COLO668 (cell line): Measurements from ENCODE around the gene KYNU.
"Not testable (repeated sequence)": the region's sequence is repeated elsewhere in the genome, so short reads cannot be mapped to it uniquely, and the experiment has no call there.

Experiments
- DNase-seq: peaks from one replicate; lab custom pipeline; 2025; ENCODE audit not compliant: unreplicated experiment; lab: John Stamatoyannopoulos, UW

The KYNU gene

DNA sequence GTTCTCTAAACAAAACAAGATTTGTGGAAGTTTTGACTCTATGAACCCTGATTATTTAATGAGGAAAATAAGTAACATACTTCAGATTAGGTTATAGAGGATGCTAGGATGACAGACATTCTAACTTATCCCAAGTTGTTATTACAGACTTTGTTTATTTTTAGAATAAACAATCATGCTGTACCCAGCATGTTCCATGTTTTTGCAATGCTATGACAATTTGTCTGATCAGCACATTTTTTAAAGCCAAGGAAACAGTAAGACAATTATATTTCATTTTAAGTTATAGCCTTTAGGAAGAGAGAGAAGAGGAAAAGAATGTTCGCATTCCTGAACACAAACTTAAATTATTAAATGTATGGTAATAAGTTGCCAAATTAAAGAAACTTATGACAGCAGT lies 119.8 kb downstream of the KYNU start:
- no peak for DNase-seq

DNA sequence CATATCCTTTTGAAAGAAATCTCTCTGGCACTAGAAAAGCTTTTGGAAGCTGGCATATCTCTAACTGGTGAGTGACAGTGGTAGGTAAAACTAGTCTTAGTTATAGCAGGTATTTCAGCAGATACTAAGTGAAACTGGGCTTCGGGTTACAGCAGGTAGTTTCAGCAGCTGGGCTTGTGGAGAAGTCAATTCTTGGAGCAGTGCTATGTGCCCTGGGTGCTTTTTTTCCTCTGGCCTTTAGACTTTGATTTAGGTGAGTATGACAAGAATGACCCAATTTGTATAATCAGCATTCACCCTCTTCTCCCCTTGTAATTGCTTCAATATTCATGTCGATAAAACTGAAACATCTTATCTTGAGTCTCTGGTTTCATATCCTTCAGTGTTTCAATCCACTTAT lies 123.1 kb downstream of the KYNU start:
- DNase-seq, result no peak

DNA sequence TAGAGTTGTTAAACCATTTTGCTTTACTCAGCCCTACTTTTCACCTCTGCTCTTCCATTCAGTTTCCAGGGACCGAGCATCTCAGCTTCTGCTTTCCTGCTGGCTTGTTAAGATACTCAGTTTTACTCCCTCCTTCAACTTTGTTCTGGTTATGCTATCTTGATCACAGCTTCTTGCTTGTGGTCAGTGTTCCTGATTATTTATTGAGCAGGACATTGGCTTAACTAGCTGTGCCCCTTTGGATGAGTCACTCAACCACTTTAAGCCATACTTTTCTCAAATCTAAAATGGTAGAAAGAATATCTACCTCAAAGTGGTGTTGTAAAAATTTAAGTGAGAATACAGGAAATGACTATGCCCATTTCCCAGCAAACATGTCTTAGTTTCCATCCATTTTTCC lies 124.0 kb downstream of the KYNU start:
- no peak for DNase-seq

DNA sequence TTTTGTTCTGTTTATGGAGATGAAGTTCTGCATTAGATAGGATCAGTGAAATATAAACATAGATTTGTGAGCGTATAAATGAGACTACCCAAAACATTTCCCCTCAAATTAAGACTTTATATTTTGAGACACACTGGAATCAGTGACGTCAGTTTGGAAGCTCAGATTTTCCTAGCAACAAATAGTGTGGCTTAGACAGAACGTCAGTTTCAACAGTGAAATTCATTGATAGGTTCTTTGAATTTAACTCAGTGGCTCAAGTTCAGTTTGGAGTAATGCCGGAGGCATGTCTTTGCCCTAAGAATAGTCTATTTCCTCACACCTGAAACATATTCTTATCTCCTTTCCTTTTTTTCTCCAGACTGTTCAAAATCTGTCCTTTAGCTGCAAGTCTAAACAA lies 138.2 kb downstream of the KYNU start:
- DNase-seq, result no peak

DNA sequence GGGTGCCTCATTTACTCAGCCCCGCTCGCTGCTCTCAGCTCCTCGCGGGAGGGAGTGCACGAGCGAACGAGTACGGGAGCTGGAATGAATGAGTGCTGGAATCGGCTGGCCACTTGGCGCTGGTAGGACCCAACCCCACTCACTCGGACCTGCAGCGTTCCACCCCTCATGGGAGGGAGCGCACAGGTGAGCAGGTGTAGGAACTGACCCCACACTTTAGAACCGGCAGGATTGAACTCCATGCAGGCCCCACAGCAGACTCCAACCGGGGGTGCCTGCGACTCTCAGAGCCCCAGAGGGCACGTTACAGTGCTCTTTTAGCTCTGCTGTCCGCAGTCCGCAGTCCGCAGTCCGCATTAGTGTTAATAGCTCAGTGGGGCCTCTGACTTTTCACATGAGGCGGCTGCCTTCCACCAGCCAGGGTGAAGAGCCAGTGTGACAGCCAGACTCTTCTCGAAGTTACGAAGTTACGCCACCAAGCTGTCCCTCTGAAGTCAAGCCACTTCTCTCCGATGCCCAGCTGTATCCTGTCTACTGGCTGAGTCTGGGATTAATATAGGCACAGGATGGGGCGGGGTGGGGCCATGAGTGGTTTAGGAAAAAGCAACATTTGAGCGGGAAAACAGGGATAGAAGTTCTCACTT lies 149.1 kb downstream of the KYNU start:
- DNase-seq, result no peak

DNA sequence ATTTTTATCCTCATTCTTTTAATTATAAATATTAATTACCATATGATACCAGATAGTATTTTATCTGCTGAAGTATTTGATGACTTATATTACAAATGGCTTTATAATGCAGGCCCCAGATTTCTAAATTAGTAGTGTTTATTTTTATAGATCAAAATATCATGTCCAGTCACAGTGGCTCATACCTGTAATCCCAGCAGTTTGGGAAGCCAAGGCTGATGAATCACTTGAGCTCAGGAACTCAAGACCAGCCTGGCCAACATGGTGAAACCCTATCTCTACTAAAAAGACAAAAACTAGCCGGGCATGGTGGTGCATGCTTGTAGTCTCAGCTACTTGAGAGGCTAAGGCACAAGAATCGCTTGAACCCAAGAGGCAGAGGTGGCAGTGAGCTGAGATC lies 151.7 kb downstream of the KYNU start:
- no peak for DNase-seq

DNA sequence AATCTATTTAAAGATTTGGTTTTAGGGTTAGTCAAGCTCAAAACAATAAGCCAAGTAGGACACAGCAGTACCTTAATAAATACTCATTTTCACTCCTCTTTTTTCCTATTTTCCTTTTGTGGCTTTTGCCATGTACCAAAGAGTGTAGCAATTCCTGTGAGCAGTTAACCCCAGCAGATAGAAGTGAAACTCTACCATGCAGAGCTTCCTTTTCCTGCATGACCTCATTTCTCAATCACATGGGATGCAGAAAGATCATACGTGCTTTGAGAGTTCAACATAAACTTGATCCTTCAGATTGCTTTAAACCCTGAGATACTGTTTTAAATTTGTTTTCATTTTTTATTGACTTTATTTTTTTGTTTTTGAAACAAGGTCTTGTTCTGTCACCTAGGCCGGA lies 152.7 kb downstream of the KYNU start:
- no peak for DNase-seq

DNA sequence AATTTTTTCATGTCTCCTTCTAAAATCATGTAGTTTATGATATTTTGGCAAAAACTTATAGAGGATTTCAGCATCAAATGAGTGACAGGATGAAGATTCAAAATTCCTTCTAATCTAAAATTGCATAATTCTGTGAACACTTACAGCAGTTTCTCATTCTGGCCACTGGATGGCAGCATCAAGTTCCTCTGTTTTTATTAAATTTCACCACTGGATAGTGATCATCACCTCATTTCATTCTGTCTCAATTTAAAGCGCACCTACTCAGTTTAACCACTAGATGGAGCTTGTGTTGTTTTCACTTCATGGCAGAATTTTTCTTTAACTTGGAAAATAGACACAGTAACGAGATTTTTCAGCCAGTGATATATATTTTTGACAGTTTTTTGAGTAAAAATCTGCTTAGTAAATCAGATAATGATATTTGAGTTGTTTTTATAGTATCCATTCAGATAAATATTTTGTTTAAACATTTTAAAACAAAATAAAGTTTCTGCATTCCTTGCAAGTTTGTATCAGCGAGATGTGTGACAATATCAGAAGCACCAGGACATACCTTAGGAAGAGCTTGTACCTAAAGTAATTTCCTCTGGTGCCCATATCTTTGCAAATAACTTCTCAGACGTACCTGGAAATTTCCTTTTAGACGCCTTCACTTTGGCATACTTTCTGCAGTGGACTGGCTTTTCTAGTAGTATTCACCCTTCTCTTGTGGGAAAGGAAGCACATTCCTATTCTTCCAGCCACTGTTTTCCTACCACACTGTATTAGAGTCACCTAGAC lies 157.0 kb downstream of the KYNU start:
- DNase-seq, result peak; percentile 41

DNA sequence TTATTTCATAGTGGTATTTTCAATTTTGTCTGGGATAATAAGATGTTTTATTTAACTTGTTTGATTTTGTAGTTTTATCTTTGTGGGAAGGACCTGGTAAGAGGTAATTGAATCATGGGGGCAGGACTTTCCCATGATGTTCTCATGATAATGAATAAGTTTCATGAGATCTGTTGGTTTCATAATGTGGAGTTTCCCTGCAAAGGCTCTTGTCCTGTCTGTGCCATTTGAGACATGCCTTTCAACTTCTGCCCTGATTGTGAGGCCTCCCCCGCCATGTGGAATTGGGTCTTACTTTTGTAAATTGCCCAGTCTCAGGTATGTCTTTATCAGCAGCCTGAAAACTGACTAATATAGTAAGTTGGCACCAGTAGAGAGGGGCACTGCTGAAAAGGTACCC lies 174.0 kb downstream of the KYNU start:
- DNase-seq, result no peak

DNA sequence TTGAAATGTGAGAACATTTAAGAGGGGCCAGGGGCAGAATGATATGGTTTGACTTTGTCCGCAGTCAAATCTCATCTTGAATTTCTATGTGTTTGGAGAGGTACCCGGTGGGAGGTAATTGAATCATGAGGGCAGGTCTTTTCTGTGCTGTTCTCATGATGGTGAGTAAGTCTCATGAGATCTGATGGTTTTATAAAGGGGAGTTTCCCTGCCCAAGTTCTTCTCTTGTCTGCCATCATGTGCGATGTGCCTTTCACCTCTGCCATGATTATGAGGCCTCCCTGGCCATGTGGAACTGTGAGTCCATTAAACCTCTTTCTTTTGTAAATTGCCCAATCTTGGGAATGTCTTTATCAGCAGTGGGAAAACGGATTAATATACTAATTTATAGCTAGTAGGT lies 176.0 kb downstream of the KYNU start:
- DNase-seq, result not testable (repeated sequence)

DNA sequence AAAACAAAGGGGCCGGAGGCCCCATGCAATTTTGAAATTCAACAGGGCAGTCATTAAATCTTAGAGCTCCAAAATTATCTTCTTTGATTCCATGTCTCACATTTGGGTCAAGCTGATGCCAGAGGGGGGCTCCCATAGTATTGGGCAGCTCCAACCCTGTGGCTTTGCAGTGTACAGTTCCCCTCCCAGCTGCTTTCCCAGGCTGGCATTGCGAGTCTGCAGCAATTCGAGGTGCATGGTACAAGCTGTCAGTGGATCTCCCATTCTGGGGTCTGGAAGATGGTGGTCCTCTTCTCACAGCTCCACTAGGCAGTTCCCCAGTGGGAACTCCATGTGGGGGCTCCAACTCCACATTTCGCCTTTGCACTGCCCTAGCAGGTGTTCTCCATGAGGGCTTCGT lies 179.1 kb downstream of the KYNU start:
- no peak for DNase-seq

DNA sequence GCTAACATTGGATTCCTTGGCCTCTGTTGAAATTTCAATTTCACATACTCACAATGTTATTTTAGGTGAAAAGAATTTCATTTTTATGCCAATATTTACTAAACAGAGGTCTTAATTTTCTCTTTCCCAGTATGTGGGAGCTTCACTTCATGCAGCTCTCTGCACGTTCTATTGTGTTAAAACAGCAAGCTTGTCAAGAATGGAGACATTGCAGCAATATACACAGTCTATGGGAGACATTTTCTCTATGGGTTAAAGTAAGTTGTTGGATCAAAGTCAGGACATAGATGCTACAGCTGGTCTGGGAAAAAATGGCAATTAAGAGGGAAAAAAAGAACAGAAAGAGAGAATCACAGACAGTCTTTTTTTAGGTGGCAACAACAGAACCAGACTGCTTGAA lies 181.4 kb downstream of the KYNU start:
- no peak for DNase-seq

DNA sequence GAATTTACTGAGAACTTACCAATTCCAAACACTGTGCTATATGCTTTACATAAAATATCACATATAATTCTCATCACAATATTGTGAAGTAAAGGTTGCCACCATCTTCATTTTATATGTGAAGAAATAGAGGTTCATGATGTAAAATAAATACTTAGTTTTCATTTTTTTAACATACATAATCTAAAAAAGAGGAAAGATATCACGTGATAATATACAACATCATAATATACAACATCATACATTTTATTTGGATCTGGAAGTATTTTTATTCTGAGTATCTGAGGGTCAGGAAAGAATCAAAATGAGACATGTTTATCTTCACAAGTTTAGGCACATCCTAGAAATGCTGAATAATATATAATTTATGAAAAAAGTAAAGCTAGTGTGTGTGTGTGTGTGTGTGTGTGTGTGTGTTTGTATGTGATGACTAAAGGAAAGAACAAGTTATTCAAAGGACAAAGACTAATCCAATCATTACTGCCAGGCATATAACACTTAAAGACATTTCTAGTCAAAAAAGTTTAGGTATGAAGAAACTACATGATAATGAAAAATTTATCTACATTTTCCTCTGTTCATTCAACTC lies 186.2 kb downstream of the KYNU start:
- DNase-seq, result no peak

DNA sequence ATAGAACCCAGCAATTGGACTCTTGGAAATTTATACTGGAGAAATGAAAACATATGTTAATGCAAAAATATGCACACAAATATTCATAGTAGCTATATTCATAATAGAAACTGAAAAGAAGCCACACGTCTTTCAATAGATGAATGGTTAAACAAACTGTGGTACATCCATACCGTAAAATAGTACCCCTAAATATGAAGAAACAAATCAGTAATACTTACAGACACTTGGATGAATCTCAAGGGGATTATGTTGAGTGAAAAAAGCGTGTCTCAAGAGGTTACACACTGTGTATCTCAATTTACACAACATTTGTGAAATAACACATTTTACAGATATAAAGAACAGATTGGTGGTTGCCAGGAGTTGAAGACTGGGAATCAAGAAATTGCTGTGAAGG lies 190.6 kb downstream of the KYNU start:
- no peak for DNase-seq

DNA sequence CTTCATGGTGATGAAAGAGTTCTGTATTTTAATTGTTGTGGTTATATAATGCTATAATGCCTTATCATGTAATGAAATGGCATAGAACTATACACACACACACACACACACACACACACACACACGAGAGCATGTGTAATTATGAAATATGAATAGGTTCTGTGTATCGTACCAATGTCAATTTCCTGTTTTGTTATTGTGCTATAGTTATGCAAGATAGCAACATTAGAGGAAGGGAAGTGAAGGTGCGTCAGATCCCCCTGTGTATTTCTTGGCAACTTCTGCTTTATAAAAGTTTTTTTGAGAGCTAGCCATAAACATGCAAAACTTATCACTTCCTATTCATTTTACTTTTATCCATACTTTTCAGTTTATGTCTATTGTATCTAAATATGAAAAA lies 191.0 kb downstream of the KYNU start:
- DNase-seq, result no peak

DNA sequence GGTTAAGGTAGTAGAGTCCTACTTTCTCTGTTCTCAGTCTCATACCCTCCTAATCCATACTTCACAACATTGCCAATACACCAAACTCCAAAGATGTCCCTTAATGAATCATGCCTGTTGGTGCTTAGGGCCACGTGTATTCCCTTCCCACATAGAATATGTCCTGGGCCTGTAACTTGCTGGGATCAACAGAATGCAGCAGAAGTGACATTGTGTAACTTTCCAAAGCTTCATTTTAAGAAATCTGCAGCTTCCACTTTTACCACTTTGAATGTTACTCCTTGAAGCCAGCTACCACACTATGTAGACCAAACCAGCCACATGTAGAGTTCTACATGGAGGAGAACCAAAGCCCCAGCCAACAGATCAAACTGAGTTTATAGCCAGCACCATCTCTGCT lies 193.2 kb downstream of the KYNU start:
- no peak for DNase-seq

DNA sequence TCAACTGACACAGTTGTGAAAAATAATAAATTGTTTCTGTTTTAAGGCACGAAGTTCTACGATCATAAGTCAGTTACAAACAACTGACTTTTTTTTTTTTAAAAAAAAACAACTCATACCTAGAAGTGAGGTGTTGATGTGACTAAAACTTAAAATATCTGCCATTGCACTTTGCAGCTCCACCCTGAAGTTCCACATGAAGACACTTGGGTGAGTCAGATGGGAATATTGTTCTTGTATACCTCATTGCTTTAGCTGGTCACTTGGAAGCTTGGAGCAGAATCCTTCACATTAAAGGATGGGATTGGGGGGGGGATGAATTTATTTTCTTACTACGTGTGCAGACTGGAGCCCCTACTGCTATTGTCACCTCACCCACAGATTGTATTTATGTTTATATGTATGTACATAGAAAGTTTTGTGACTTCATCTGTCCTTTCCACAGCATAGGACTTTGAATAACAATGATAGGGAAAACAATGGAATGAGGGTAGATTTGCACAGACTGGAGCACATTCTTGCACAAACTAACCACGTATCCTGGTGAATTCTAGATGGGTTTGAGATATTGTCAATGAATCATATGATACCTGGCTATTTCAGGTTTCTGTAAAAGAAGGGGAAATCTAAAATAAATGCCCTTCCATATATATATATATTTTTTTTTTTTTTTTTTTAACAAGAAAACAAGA lies 193.9 kb downstream of the KYNU start:
- DNase-seq, result no peak

DNA sequence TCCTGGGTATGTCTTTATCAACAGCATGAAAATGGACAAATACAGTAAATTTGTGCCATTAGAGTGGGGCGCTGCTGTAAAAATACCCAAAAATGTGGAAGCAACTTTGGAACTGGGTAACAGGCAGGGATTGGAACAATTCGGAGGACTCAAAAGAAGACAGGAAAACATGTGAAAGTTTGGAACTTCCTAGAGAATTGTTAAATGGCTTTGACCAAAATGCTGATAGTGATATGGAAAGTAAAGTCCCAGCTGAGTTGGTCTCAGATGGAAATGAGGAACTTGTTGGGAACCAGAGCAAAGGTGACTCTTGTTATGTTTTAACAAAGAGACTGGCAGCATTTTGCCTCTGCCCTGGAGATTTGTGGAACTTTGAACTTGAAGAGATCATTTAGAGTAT lies 197.4 kb downstream of the KYNU start:
- DNase-seq, result not testable (repeated sequence)

DNA sequence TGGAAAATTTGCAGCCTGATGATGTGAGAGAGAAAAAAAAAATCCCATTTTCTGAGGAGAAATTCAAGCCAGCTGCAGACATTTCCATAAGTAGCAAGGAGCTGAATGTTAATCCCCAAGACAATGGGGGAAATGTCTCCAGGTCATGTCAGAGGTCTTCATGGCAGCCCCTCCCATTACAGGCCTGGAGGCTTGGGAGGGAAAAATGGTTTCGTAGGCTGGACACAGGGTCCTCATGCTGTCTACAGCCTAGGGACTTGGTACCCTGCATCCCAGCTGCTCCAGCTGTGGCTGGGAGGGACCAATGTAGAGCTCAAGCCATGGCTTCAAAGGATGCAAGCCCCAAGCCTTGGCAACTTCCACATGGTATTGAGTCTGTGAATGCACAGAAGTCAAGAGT lies 198.2 kb downstream of the KYNU start:
- DNase-seq, result no peak

DNA sequence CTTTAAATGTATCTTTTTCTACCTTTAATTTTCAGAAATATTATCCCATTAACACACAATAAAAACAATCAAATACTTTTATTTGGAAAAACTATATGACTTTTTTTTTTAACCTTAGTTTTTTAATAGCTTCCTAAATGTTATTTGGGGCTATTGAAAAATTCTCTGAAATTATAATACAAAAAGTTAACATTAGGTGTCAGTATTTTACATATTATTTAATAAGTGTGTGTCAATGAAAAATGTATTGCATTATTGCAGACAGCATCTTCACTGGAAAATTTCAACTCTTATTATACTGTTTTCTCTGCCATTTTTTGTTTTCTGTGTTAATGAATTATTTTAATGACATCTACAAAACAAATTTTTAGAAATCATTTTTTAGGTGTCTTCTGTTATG lies 200.6 kb downstream of the KYNU start:
- DNase-seq, result no peak

DNA sequence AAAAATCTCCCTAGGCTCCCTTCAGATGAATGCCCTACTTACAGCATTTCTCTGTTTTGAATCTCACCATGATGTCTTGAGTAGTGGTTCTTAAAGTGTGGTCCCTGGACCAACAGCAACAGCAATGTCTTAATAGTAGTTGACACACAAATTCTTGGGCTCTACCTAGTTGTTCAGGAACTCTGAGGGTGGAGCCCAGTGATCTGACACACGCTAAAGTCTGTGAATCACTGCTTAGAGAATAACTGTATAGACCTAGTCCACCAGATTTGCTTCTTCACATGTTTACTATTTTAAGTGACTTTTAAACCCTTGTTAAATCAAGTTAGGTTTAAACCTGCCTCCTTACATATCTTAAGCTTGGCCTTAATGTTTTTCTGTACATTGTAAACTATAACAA lies 204.2 kb downstream of the KYNU start:
- DNase-seq, result no peak

DNA sequence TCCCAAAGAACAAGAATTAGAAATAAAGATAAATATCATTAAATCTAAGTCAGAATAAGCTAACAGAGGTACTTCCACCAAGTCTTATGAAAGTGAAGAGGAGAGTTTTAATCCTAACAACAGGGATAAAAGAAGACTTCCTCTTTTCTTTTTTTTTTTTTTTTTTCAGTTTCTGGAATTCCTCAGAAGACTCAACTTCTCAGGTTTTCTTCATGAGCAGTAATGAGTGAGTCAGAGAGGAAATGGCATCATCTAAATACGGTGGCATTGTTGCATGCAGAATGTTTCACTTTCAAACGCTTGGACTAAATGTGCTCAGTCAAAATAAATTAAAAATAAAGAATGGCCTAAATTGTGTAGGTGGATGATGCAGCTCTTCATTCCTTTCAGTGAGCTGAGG lies 206.2 kb downstream of the KYNU start:
- no peak for DNase-seq
